NB4 (cell line): ENCODE data around the gene UTRN.

Experiments
- DNase-seq: peaks from one replicate; pipeline ENCODE4 v3.0.0; 2010; ENCODE audit warnings: low read depth
- H3K4me3 ChIP-seq: one replicate; pipeline ENCODE4 v1.5.1; 2011; ENCODE audit warnings: mild to moderate bottlenecking, low read depth, low read length, moderate library complexity
- CTCF ChIP-seq: IDR thresholded peaks from one replicate; pipeline ENCODE4 v1.5.1; 2012; ENCODE audit warnings: low read depth, low read length
- MYC ChIP-seq: IDR thresholded peaks from 2 replicates; pipeline ENCODE4 v1.6.1; 2011; ENCODE audit warnings: low read depth, low read length
- POLR2A ChIP-seq: IDR thresholded peaks from 2 replicates; pipeline ENCODE4 v1.6.1; 2011; ENCODE audit warnings: mild to moderate bottlenecking; ENCODE audit not compliant: insufficient read length; ENCODE audit errors: extremely low read depth
- TF ChIP-seq, protein P1 (sequence below): IDR thresholded peaks from 2 replicates; pipeline ENCODE4 v1.6.1; 2011; ENCODE audit warnings: low read depth, low read length

UTRN gene

DNA sequence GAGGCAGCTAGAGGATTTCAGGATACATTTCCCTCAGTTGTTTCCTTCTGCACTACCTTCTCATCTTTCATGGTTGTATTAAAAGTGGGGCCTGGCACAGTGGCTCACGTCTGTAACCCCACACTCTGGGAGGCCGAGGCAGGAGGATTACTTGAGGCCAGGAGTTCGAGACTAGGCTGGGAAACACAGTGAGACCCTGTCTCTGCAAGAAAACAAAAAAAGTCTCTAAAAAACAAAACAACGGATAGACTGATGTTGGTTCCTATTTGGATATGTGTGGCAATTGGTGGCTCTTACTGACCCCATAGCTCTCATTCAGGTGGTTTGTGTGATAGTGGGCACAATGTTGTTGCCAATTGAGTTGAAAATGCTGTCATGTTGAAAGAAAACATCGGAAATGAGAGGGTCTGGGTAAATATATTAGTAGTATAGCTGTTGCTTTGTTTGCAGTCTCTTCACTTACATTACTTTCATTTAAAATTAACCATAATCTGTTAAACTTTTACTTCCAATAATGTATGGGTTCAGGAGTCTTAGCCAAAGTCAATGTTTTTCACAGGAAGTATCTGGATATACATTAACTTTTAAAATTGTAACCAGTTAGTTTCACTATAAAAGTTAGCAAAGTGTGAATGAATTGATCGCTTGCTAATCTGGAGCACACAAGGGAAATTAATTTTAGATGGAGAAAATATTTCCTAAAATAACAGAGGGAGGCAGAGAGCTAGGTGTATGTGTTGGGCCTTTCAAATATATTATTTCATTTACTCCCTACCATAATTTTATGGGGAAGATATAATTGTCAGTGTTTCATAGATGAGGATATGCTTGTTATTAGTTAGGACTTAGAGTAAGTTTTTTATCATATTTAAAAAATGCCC, 31.1 kb downstream of the UTRN start:
- TF ChIP-seq MYC (no peak), CTCF (no peak), POLR2A (no peak)
- TF ChIP-seq, protein P1, sequence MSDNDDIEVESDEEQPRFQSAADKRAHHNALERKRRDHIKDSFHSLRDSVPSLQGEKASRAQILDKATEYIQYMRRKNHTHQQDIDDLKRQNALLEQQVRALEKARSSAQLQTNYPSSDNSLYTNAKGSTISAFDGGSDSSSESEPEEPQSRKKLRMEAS, result no peak
- DNase-seq, result no peak
- H3K4me3 ChIP-seq, result no peak overlapping the region

GRCh38 chr6:144316862-144317195, 31.7 kb downstream of the UTRN start:
- DNase-seq, result no peak
- TF ChIP-seq CTCF, result no peak
- TF ChIP-seq, protein P1, result no peak
- TF ChIP-seq POLR2A, result no peak
- TF ChIP-seq MYC, result no peak
- H3K4me3 ChIP-seq, result no peak overlapping the region

GRCh38 chr6:144317736-144318135, 32.6 kb downstream of the UTRN start:
- H3K4me3 ChIP-seq, result no peak overlapping the region
- TF ChIP-seq CTCF, result no peak
- TF ChIP-seq, protein P1, result no peak
- TF ChIP-seq POLR2A, result no peak
- TF ChIP-seq MYC, result no peak
- DNase-seq, result no peak

GRCh38 chr6:144319211-144319610, 34.1 kb downstream of the UTRN start:
- no peak for DNase-seq
- H3K4me3 ChIP-seq, result no peak overlapping the region
- TF ChIP-seq CTCF, result no peak
- TF ChIP-seq POLR2A, result no peak
- TF ChIP-seq, protein P1, result no peak
- no peak for TF ChIP-seq MYC

DNA sequence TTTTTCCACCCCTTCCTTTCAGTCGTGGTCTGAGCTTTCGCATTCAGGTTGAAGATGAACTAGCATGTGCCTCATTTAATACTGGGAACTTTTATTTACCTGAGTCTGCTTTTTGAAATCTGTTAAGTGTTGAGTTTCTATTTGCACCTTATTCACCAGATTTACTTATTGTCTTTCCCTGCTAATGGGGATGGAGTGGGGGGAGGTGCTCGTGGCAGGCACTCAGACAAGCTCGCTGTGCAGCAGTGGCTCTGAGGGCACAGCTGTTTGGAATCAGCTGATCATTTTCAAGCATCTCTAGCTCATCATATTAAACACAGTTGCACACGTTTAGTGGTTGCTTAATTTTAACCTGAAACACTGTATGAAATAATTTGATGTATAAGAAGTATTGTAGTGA, 35.6 kb downstream of the UTRN start:
- DNase-seq, result no peak
- no peak for TF ChIP-seq CTCF
- H3K4me3 ChIP-seq, result no peak overlapping the region

- no peak for DNase-seq
- H3K4me3 ChIP-seq, result no peak overlapping the region
- no peak for TF ChIP-seq POLR2A
- TF ChIP-seq, protein P1, result no peak
- no peak for TF ChIP-seq CTCF
- no peak for TF ChIP-seq MYC
These were observed 36.9 kb downstream of the UTRN start for GRCh38 chr6:144321839-144322591.
